DMS53 treated with DMSO at 0.1 percent for 48 hours (cell line): ENCODE measurements around the gene LRRC41.
A peak's percentile ranks its signal among the peaks of the same experiment; 100 is the strongest.
"Not testable (repeated sequence)": the region's sequence is repeated elsewhere in the genome, so short reads cannot be mapped to it uniquely, and the experiment has no call there.

Experiments
- DNase-seq: peaks from one replicate; lab custom pipeline; 2025; ENCODE audit not compliant: unreplicated experiment; lab: John Stamatoyannopoulos, UW

LRRC41 gene, protein sequence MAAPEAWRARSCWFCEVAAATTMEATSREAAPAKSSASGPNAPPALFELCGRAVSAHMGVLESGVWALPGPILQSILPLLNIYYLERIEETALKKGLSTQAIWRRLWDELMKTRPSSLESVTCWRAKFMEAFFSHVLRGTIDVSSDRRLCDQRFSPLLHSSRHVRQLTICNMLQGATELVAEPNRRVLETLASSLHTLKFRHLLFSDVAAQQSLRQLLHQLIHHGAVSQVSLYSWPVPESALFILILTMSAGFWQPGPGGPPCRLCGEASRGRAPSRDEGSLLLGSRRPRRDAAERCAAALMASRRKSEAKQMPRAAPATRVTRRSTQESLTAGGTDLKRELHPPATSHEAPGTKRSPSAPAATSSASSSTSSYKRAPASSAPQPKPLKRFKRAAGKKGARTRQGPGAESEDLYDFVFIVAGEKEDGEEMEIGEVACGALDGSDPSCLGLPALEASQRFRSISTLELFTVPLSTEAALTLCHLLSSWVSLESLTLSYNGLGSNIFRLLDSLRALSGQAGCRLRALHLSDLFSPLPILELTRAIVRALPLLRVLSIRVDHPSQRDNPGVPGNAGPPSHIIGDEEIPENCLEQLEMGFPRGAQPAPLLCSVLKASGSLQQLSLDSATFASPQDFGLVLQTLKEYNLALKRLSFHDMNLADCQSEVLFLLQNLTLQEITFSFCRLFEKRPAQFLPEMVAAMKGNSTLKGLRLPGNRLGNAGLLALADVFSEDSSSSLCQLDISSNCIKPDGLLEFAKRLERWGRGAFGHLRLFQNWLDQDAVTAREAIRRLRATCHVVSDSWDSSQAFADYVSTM

DNA sequence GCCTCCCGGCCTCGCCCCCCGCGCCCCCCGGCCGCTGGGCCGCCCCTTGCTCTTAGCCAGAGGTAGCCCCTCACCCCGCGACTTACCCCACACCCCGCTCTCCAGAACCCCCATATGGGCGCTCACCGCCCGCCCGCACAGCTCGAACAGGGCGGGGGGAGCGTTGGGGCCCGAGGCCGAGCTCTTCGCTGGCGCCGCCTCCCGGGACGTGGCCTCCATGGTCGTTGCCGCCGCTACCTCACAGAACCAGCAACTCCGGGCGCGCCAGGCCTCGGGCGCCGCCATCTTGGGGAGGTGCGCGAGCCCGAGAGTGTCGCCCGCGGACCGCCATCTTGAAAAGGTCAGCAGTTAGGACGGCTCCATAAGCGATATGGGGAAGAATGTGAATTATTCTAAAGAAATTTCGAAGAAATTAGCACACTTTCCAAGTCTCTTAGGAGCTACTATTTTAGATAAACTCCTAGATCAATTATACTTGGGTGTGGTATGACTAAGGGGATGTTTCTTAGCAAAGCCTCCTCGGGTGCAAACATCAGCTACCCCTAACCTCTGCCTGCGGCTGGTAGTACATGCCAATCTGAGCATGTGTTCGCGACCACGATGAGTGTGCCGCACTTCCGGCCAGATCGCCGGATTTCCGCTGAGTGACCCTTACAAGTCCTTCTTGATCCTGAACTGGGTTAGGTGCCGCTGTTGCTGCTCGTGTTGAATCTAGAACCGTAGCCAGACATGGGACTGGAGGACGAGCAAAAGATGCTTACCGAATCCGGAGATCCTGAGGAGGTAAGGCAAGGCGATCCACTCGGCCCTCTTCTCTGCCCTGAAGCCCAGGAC is at the start of gene LRRC41, which contains the start of gene UQCRH:
Gene LRRC41 (minus strand): TSS at position 579 of the 834 bp plus-strand sequence. CDS start 294 bp downstream, at position 285.
Gene UQCRH (plus strand): TSS at position 661 of the 834 bp plus-strand sequence. CDS start 69 bp downstream, at position 730.
- DNase-seq = peak; percentile 99

DNA sequence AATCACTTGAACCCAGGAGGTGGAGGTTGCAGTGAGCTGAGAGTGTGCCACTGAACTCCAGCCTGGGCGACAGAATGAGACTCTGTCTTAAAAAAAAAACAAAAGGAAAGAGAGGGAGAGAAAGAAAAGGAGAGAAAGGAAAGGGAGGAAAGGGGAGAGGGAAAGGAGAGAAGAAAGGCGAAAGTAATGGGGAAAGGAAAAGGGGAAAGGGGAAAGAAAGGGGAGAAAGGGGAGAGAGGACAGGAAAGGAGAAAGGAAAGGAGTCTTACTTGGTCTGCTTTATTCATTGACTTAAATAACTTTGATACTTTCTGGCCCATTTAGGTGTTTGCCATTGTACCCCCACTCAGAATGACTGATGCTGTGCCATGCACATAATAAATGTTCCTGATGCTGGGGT is 48.9 kb upstream of the LRRC41 start:
- DNase-seq = no peak

DNA sequence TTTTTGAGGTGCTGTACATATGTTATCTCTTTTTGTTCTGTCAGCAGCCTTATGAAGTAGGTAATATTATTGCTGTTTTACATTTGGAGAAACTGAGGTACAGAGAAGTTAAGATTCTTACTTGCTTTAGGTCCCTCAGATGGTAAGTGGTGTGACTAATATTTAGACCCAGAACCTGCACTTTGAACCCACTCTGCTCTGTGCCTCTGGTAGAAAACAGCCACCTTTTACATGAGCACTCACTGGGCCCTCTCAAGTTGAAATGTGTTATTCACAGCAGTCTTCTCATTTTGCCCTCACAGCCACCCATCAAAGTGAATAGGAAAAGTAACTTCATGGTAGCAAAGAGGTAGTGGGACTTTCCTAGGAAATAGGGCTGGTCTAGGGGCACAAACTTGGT is 41.9 kb upstream of the LRRC41 start:
- DNase-seq = no peak

DNA sequence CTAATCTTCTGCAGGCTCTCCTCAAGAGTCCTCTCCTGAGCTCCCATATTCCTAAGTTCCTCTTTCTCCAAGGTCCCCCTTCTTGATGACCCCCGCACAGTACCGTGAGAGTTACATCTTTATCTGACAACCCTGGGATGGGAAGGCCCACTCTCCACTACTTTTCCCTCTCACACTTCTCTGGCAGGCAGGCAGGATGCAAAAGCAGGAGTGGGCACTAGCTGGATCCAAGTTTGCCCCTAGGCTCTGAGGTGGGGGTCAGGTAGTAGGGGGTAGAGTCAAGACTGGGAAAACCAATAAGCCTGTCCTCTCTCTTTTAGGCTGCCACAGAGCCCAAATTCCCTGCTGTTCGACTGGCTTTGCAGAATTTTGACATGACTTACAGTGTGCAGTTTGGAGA is 41.1 kb upstream of the LRRC41 start:
- no peak for DNase-seq

DNA sequence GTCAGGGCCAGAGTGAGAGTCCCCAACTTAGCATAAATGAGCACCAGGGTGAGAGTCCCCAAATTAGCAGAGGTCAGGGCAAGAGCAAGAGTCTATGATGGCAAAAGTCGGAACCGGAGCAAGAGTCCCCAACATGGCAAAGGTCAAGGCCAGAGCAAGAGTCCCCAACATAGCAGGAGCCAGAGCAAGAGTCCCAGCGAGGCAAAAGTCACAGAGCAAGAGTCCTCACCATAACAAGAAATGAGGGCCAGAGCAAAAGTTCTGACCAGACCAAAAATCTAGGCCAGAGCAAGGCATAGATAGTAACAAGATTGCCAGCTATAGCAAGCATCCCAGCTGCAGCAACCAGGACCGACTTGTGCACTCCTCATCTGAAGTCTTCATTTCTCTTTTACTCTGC is 40.3 kb upstream of the LRRC41 start:
- DNase-seq = no peak

DNA sequence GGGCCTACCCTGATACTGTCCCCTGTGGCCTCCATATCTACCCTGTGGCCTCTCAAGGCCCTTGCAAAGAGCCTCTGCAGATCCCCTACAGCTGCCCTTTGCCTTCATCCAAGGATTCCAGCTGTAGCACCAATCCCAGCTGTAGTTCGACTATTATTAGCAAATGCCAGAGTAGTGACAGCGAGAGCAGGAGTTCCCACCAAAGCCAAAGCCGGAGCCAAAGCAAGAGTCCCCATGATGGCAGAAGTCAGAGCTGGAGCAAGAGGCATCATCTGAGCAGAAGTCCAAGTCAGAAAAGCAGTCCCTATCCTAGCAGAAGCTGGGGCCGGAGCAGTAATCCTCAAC is 39.9 kb upstream of the LRRC41 start:
- no peak for DNase-seq

DNA sequence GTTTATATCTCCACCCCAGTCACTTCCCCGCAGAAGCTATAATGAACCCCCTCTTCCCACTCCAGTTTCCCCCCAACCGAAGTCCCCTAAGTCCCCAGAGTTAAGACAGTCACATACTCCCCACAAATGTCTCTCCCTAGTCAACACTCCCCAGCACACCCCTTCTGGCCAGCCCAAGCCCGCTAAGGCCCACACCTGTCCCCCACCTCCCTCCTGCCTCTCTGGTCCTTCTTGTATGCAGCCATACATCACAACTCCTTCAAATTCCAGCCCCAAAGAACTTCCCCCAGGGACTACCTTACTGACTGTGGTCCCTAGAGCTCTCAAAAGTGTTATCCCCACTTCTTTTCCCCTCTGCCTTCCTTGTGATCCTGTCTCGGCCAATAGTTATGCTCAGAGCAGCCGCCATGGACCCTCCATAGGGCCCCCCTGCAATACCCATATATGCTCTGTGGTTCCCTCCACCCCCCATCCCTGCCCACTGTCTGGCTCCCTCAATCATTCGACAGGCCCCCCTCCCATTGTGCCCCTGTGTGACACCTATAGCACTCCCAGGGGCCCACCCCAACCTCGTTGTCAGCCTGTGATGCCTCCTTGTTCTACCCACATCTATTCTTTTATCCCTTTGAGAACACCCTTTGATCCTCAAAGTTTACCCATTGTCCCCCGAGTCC is 39.4 kb upstream of the LRRC41 start:
- DNase-seq = no peak

DNA sequence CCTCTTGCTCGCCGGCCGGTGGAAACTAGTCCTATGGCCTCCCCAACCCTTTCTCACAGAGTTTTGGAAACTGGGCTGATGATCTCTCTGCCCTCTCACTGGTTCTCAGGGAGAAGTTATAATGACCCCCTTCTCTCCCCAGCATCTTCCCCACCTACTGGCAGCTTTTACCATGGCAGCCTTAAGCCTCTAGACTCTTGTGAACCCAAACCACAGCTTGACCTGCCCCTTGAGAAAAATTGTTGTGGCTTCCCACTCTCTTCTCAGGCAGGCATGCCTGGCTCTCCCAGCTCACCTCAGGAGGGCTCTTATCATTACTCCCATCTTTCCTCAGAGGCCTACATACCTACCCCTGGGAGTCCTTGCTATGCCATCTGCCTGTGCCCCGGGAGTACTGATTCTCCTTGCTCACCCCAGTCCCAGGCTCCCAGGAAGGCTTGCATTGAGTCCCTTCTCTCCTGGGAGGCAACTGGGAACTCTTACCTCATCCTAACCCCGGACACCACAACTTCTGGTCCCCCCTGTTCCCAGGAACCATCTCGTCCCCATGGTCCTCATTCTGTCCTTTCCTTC is 38.8 kb upstream of the LRRC41 start:
- DNase-seq = no peak

DNA sequence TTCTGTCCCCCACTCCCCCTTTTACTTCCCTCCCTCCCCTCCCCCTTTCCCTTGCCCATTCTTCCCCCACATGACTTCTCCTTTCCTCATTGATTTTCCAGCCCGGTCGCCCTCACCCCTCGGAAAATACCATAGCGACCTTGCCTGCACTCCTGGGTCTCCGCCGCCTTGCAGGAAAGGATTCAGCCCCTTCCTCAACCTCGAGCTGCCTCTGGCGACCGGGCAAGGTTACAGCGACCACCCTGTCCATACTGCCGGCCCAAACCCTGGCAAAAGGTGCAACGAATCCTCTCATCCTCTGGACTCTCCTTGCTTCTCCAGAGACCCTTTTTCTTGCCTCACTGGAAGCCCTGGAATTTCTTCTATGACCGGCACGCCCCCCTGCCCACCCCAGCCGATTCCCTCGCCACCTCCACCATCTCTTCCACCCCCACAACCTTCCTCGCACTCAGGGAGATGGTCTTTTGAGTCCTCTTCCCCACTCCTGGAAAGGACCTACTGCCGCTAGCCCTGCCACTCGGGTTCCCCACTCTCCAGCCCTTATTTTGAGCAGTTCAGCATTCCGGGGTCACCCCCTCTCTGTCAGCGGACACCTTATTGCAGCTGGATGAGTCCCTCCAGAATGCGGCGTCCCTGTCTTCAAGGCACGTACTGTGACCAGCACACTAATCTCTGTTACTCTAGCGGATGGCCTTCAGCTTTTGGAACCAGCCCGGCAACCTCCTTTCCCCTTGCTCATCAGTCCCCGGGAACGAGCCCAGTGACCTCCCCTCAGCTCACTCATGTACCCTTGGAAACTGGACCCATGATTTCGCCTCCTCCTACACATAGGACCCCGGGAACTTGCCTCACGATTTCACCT is 38.0 kb upstream of the LRRC41 start:
- DNase-seq = no peak

DNA sequence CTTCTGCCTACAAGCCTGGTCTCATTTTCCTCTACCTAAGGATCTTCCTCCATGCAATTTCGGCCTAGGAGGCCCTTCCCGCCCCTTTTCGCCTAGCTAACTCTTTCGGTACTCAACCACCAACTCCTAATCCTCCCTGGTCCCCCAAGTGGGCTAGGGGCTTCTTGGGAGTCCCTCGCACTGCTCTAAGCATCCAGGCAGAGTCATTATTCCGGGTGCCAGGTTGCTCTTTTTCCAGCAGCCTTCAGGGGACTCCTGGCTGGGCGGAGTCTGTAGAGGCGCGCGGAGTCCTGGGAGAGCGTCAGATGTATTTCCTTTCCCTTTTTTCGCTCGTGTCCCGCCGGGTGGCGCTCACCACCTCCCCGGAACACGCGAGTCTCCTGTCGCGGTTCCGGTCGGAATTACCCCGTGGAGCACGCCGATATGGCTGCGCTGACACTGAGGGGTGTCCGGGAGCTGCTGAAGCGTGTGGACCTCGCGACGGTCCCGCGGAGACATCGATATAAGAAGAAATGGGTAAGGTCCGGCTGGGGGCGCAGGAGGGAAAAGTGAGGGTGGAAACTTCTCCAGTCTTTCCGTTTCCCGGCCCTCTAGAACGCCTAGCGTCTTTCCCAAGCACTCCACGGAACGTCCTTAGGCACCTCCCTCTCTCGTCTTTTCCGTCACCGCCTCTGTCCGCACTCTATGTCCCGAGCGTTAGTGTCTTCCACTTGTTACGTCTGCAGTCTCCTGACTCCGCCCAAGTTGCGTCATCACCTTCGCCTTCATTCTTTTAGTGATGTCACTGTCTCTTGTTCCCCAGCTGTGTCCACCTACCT is 37.2 kb upstream of the LRRC41 start, which contains the start of gene NSUN4:
Gene NSUN4 (plus strand): TSS at position 404 of the 818 bp plus-strand sequence. CDS start 20 bp downstream, at position 424.
- DNase-seq = peak; percentile 97

DNA sequence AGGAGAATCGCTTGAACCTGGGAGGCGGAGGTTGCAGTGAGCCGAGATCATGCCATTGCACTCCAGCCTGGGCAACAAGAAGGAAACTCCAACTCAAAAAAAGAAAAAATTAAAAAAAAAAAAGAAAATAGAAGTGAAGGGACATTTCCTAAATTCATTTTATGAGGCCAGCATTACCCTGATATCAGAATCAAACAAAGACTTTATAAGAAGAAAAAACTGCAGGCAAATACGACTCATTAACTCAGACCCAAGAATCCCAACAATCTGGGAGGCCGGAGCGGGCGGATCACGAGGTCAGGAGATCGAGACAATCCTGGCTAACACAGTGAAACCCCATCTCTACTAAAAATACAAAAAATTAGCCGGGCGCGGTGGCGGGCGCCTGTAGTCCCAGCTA is 34.0 kb upstream of the LRRC41 start:
- DNase-seq = not testable (repeated sequence)

DNA sequence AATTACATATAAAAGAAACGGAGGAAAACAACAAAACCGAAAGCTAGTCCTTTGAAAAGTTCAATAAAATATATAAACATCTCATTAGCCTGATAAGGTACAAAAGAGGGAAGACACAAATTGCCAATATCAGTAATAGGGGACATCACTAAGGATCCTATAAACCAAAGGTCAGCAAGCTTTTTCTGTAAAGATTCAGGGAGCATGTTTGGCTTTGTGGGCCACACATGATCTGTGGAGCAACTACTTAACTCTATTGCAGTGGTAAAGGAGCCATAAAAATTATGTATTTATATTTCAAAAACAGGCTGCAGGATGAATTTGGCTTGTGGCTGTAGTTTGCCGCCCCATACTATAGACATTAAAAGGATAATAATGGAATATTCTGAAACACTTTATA is 31.7 kb upstream of the LRRC41 start:
- no peak for DNase-seq

DNA sequence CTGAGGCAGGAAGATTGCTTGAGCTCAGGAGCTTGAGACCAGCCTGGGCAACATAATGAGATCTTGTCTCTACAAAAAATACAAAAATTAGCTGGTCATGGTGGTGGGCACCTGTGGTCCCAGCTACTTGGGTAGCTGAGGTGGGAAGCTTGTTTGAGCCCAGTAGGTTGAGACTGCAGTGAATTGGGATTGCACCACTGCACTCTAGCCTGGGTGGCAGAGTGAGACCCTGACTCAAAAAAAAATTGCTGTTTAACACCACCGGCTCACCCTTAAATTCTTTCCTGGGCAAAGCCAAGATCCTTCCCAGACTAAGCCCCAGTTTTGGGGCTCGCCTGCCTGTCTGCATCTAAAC is 30.6 kb upstream of the LRRC41 start:
- no peak for DNase-seq

DNA sequence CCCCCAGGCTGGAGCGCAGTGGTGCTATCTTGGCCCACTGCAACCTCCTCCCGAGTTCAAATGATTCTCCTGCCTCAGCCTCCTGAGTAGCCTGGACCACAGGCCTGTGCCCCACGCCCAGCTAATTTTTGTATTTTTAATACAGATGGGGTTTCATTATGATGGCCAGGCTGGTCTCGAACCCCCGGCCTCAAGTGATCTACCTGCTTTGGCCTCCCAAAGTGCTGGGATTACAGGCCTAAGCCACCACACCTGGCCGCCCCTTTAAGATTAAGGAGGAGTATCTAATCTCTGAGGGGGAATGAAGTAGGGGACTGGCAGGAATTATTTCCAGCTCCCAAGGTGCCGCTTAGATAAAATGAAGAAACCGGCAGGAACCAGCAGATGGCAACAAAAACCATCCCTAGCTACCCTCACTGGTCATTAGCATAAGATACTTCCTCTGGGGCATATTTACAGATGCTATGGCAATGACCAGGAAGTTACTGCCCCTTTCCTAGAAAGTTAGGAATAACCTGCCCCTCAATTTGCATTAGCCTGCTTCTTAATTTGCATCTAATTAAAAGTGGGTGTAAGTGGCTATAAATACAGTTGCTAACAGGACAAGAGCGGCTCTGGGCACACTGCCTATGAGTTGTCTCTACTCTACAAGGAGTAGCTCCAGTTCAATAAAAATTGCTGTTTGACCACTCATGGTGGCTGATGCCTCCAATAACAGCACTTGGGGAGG is 30.0 kb upstream of the LRRC41 start:
- DNase-seq = peak; percentile 81

DNA sequence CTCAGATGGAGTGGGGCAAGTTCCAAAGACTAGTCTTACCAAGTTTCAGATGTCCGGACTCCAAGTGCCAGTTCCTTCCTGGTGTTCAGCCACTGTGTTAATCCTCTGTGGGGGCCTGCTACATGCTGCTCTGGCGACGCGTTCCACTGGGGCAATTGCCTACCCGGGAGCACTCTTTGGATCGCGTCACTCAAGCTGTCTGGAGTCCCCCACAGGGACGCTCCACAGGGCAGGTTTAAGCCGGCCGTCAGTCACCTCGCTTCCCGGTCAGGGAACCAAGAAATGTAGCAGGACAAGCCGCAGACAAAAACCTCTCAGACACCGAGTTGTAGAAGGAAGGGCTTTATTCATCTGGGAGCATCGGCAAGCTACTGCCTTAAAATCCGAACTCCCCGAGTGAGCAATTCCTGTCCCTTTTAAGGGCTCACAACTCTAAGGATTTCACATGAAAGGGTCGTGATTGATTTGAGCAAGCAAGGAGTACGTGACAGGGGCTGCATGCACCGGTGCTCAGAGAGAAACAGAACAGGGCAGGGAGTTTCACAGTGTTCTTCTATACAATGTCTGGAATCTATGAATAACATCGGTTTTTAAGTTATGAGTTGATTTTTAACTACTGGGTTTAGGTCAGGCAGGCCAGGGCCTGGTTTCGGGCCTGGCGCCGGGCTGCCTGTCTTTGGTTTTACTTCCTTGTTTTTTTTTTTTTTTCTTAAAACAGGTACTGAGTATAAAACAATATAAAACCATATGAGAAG is 28.5 kb upstream of the LRRC41 start:
- DNase-seq = not testable (repeated sequence)

DNA sequence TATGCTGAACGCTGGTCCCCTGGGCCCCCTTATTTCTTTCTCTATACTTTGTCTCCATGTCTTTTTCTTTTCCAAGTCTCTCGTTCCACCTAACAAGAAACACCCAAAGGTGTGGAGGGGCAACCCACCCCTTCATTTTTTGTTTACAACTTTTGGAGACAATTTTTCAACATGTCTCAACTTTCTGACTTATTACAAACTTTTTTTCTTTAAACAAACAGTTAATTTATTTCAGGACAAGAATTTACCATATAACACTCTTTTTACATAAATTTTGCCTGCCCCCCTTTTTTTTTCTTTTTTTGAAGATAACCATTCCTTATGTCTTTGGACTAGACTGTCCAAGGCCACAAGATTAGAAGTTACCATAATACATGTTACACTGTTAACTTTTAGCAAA is 27.0 kb upstream of the LRRC41 start:
- not testable (repeated sequence) for DNase-seq

DNA sequence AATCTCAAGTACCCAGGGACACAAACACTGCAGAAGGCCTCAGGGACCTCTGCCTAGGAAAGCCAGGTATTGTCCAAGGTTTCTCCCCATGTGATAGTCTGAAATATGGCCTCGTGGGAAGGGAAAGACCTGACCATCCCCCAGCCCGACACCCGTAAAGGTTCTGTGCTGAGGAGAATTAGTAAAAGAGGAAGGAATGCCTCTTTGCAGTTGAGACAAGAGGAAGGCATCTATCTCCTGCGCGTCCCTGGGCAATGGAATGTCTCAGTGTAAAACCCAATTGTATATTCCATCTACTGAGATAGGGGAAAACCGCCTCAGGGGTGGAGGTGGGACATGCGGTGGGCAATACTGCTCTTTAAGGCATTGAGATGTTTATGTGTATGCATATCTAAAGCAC is 26.4 kb upstream of the LRRC41 start:
- not testable (repeated sequence) for DNase-seq
